HepG2 (cell line): ENCODE data around the gene EXPH5. TPM values are rescaled to one million over a fixed set of nuclear protein-coding genes. Genes with fewer than 3 reads are reported as not detected.

Source experiments
- ATAC-seq: fragments of 200-7000 bp; cut with Tn5 transposase; 3 replicates; pipeline ENCODE4 v1.9.1; 2020; ENCODE audit warnings: mild to moderate bottlenecking, moderate library complexity
- BruUV-seq: library from RNA; stranded (reverse); fragments of 400-500 nt; replicated peaks from 2 replicates; lab custom pipeline; 2021; lab: Mats Ljungman, UMichigan
- CTCF ChIA-PET: fragments of 300-600 bp; formaldehyde crosslinking; extraction: SDS; loops from one replicate; lab custom pipeline; 2021; ENCODE audit warnings: low total read pairs, inconsistent platforms, low intra/inter-chr PET ratio; lab: Yijun Ruan, JAX
- POLR2A ChIA-PET: fragments of 350-600 bp; sonication (Branson Sonifier 250); formaldehyde crosslinking; loops from one replicate; lab custom pipeline; 2020; ENCODE audit warnings: antibody characterized with exemption, inconsistent platforms; lab: Yijun Ruan, JAX
- DNase-seq: peaks from one replicate; pipeline ENCODE4 v3.0.0-alpha.2; 2015; ENCODE audit warnings: low spot score
- FAIRE-seq: peaks from 3 replicates; lab custom pipeline; 2011; peaks lifted over from hg19 to GRCh38; lab: Jason Lieb, UNC
- H2AFZ ChIP-seq: one replicate; pipeline ENCODE4 v1.6.1; 2011; ENCODE audit warnings: low read length, inconsistent platforms
- H3K27ac ChIP-seq: fragments of 300-600 bp; 3 replicates; pipeline ENCODE4 v1.8.0; 2011; ENCODE audit warnings: mixed run types, mild to moderate bottlenecking, mixed read lengths, low read length, inconsistent platforms; ENCODE audit not compliant: insufficient read depth; ENCODE audit errors: extremely low read length
- H3K27me3 ChIP-seq, 2 experiments: fragments of 200-600 bp in 1 of 2; 2 replicates in 1 of 2; 3 replicates in 1 of 2; pipeline versions ENCODE4 v1.6.0 to v1.8.0; 2011; ENCODE audit warnings: low read length in 2 of 2, mild to moderate bottlenecking in 2 of 2, moderate library complexity in 2 of 2, inconsistent platforms in 1 of 2; ENCODE audit not compliant: insufficient read depth in 2 of 2, control insufficient read depth in 1 of 2
- H3K36me3 ChIP-seq, 2 experiments: fragments of 200-600 bp in 1 of 2; replicated peaks in 1 of 2; 2 replicates in 1 of 2; 3 replicates in 1 of 2; pipeline versions ENCODE4 v1.5.1 to v1.8.0; 2011; ENCODE audit warnings: low read length in 2 of 2, inconsistent platforms in 1 of 2; ENCODE audit not compliant: insufficient read depth in 2 of 2, control insufficient read depth in 1 of 2
- H3K4me1 ChIP-seq: 2 replicates; pipeline ENCODE4 v1.5.1; 2012; ENCODE audit warnings: low read length, inconsistent platforms; ENCODE audit not compliant: insufficient read depth
- H3K4me2 ChIP-seq: 2 replicates; pipeline ENCODE4 v1.6.0; 2011; ENCODE audit warnings: low read depth, low read length, inconsistent platforms
- H3K4me3 ChIP-seq, 3 experiments: fragments of 200-600 bp in 1 of 3; sonication (generic), shearing (Covaris generic) in 1 of 3; replicated peaks in 1 of 3; 2 replicates each; pipeline ENCODE4 v1.5.1; 2011 to 2016; ENCODE audit warnings: low read length in 3 of 3, inconsistent platforms in 2 of 3, low read depth in 2 of 3, mild to moderate bottlenecking in 2 of 3, control low read depth in 1 of 3, mixed read lengths in 1 of 3; ENCODE audit not compliant: insufficient read depth in 1 of 3
- H3K79me2 ChIP-seq: one replicate; pipeline ENCODE4 v1.6.1; 2011; ENCODE audit warnings: low read length, inconsistent platforms; ENCODE audit not compliant: insufficient read depth
- H3K9ac ChIP-seq: 2 replicates; pipeline ENCODE4 v1.6.0; 2011; ENCODE audit warnings: mild to moderate bottlenecking, low read depth, low read length, inconsistent platforms; ENCODE audit not compliant: insufficient read depth
- H3K9me3 ChIP-seq: 2 replicates; pipeline ENCODE4 v1.5.1; 2012; ENCODE audit warnings: mild to moderate bottlenecking, low read length
- H4K20me1 ChIP-seq: 2 replicates; pipeline ENCODE4 v1.6.0; 2011; ENCODE audit warnings: inconsistent platforms, mild to moderate bottlenecking, low read length, moderate library complexity; ENCODE audit not compliant: insufficient read depth
- BHLHE40 ChIP-seq: IDR thresholded peaks from 2 replicates; pipeline ENCODE4 v1.6.1; 2011; ENCODE audit warnings: low read length, improper control_type of control experiment
- CENPX ChIP-seq: sonication (generic); formaldehyde crosslinking; IDR thresholded peaks from 2 replicates; pipeline ENCODE4 v1.9.0; 2021; ENCODE audit warnings: mild to moderate bottlenecking, missing genetic modification reagents, moderate library complexity
- ELF3 ChIP-seq: IDR thresholded peaks from 2 replicates; pipeline ENCODE4 v1.6.1; 2016; ENCODE audit warnings: missing genetic modification reagents, missing compliant biosample characterization
- IRF2 ChIP-seq: IDR thresholded peaks from 2 replicates; pipeline ENCODE4 v1.6.1; 2018; ENCODE audit warnings: missing genetic modification reagents, missing compliant biosample characterization
- YY1 ChIP-seq: IDR thresholded peaks from 2 replicates; pipeline ENCODE4 v1.6.1; 2011; ENCODE audit warnings: low read length, low read depth, moderate library complexity, mild to moderate bottlenecking; ENCODE audit not compliant: insufficient read depth, insufficient replicate concordance
- ZFP37 ChIP-seq: sonication (generic); formaldehyde crosslinking; IDR thresholded peaks from 2 replicates; pipeline ENCODE4 v1.4.0; 2020; ENCODE audit warnings: missing genetic modification reagents, borderline replicate concordance
- ZNF724P ChIP-seq: sonication (generic); formaldehyde crosslinking; IDR thresholded peaks from 2 replicates; pipeline ENCODE4 v1.8.0; 2022; ENCODE audit warnings: missing genetic modification reagents, borderline replicate concordance
- ZNF737 ChIP-seq: sonication (generic); formaldehyde crosslinking; IDR thresholded peaks from 2 replicates; pipeline ENCODE4 v1.5.0; 2020; ENCODE audit warnings: missing genetic modification reagents, mild to moderate bottlenecking, borderline replicate concordance
- WGBS: methylation state at CpG from one replicate; pipeline ENCODE4 v1.1.6; 2017; ENCODE audit warnings: low lambda C conversion rate; 5-methylcytosine and 5-hydroxymethylcytosine counted together
- in situ Hi-C: cut with HindIII; loops from 2 replicates; pipeline ENCODE4 v1.10.0; 2017; ENCODE audit warnings: low pct_unique_long_range_greater_than_20kb; ENCODE audit not compliant: extremely low pct_ligation_motif_present
- intact Hi-C: fragments of 100-400 bp; cut with micrococcal nuclease; formaldehyde crosslinking; loops from one replicate; pipeline ENCODE4 v1.10.0; 2022; ENCODE audit not compliant: unreplicated experiment
- polyA plus RNA-seq, 8 experiments: library from polyadenylated mRNA; depleted of rRNA in 3 of 8; stranded (reverse) in 7 of 8; unstranded in 1 of 8; fragments of >200 nt; fragmentation: Illumina TruSeq in 4 of 8; extraction: Trizol in 4 of 8; gene quantifications; 2 replicates each; pipeline versions ENCODE4 v1.2.1 to v1.2.3, GENCODE V29; 2011 to 2016; ENCODE audit warnings: low read depth in 4 of 8, missing spikeins in 1 of 8, mixed read lengths in 1 of 8; ENCODE audit not compliant: insufficient read depth in 1 of 8
- total RNA-seq, 5 experiments: library from RNA; depleted of rRNA; stranded (reverse); fragments of >200 nt; fragmentation: Illumina TruSeq; extraction: Trizol; gene quantifications; 2 replicates each; pipeline ENCODE4 v1.2.3, GENCODE V29; 2016; ENCODE audit warnings: low read depth in 1 of 5
- TF ChIP-seq, protein P1 (sequence below): sonication (generic); formaldehyde crosslinking; IDR thresholded peaks from 2 replicates; pipeline ENCODE4 v1.4.0; 2020; ENCODE audit warnings: missing genetic modification reagents

The EXPH5 gene
- total and polyA plus RNA-seq, 2 of the 13 experiments (the other 11 are each of a cell fraction or from before 2014, with no cell fraction given), result under 0.01 to 0.02 TPM

DNA sequence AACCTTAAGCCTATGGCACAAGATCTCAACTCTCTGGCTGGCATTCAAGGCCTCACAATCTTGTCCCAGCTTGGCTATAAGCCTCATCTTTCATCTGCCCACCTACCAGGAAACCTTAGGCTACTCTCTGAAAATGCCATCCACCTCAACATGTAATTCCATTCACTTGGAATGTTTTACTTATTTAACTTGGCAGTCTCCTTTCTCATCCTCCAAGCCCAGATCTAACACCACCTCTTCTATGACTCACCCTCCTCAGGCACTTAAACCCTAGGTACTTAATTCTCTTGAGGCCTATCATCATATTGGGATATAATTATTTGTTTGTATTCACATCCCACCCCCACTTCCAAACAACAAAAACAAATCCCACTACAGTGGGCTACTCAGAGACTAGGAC lies 110.4 kb downstream of the EXPH5 start (continued):
- TF ChIP-seq CENPX (CRISPR knock-in tag) (no peak), ZNF724P (no peak), YY1 (no peak), IRF2 (CRISPR knock-in tag) (no peak)

DNA sequence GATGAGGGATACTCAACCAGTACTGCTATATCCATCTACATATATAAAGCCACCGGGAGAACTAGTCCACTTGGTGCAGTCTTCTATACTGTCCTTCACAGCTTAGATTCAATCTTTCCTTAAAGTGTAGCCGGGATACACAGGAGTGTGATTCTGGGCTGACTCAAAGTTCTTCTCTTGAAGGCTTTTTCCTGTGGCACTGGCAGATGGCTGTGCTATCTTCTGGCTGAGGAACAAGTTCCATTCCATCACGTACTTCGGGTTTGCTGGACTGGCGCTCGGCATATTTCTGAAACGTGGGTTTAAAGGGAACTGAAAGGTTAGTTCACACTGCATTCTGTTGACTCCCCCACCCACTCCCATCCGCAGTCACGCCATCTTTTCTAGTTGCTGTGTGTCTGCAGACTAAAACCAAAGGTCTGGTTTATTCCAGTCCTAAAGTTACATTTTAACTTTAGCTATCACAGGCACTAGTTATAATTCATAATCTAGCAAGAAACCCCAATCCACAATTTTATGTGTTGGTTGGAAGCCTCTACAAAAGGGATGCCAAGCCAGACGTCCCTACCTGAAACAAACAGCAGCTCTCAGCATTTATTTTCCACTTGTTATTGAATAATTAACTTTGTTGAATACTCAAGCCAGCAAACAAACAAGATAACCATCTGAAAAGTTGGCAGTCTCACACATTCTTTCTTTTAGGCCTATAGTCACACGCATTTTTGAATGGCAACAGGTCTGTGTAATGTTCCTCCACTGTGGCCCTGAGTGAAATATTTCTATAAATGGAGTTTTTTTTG lies 118.7 kb downstream of the EXPH5 start:
- H3K9ac ChIP-seq, result no peak overlapping the region
- H3K4me1 ChIP-seq, result no peaks in the 10 kb centered on the region
- WGBS, result 94% methylated on average over 11 of the region's 11 CpGs
- no peaks in the 10 kb centered on the region for H3K9me3 ChIP-seq
- TF ChIP-seq BHLHE40, result no peak
- no peak for TF ChIP-seq ZNF737 (CRISPR knock-in tag)
- TF ChIP-seq ELF3 (CRISPR knock-in tag), result no peak
- no peak for TF ChIP-seq ZFP37 (CRISPR knock-in tag)
- TF ChIP-seq, protein P1, sequence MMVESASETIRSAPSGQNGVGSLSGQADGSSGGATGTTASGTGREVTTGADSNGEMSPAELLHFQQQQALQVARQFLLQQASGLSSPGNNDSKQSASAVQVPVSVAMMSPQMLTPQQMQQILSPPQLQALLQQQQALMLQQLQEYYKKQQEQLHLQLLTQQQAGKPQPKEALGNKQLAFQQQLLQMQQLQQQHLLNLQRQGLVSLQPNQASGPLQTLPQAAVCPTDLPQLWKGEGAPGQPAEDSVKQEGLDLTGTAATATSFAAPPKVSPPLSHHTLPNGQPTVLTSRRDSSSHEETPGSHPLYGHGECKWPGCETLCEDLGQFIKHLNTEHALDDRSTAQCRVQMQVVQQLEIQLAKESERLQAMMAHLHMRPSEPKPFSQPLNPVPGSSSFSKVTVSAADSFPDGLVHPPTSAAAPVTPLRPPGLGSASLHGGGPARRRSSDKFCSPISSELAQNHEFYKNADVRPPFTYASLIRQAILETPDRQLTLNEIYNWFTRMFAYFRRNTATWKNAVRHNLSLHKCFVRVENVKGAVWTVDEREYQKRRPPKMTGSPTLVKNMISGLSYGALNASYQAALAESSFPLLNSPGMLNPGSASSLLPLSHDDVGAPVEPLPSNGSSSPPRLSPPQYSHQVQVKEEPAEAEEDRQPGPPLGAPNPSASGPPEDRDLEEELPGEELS (CRISPR knock-in tag), result no peak
- TF ChIP-seq, all 625 proteins: peak for 0
- BruUV-seq, result no TSS peak
- in situ Hi-C loops (no loop called here), intact Hi-C loops (no loop called here)
- ATAC-seq, result no peak
- POLR2A ChIA-PET, result no interaction called here
- no peaks in the 10 kb centered on the region for H3K79me2 ChIP-seq
- CTCF ChIA-PET, result no interaction called here
- no peak overlapping the region for H2AFZ ChIP-seq
- peaks cover 1 to 11% of the 10 kb centered on the region in 2 experiments; a peak in 4 of 5 replicates for H3K36me3 ChIP-seq
- no peak overlapping the region for H3K4me2 ChIP-seq
- H3K27ac ChIP-seq, result no peak overlapping the region
- no peak for DNase-seq
- H4K20me1 ChIP-seq, result no peaks in the 10 kb centered on the region
- FAIRE-seq, result no peak
- no peaks in the 10 kb centered on the region for H3K27me3 ChIP-seq
- no peak overlapping the region for H3K4me3 ChIP-seq
